Ramos (cell line): Measurements from ENCODE around the gene DPH5.
"Not testable (repeated sequence)": the region's sequence is repeated elsewhere in the genome, so short reads cannot be mapped to it uniquely, and the experiment has no call there.

Experiments used
- in situ Hi-C: fragments of 300-500 bp; cut with MboI; formaldehyde crosslinking; loops from one replicate; pipeline ENCODE4 v1.14.3; 2022; ENCODE audit warnings: low sequenced_read_pairs; ENCODE audit not compliant: unreplicated experiment

DPH5 gene

GRCh38 chr1:101033017-101033416, 7.4 kb upstream of the DPH5 start:
- in situ Hi-C loops = no loop called here

GRCh38 chr1:101032129-101032528, 6.5 kb upstream of the DPH5 start:
- in situ Hi-C loops = not testable (repeated sequence)

- in situ Hi-C loops = no loop called here
Measured at GRCh38 chr1:101030881-101031280, 5.3 kb upstream of the DPH5 start.

GRCh38 chr1:101029184-101029583, 3.6 kb upstream of the DPH5 start:
- in situ Hi-C loops = no loop called here

- in situ Hi-C loops = no loop called here
Measured at GRCh38 chr1:101028466-101028865, 2.9 kb upstream of the DPH5 start.

- in situ Hi-C loops = no loop called here
Measured at GRCh38 chr1:101027194-101027772, 1.7 kb upstream of the DPH5 start.

GRCh38 chr1:101026430-101026788, 825 bp upstream of the DPH5 start:
- in situ Hi-C loops = no loop called here

- in situ Hi-C loops = no loop called here
Measured at GRCh38 chr1:101025283-101025656, 314 bp downstream of the DPH5 start.

- in situ Hi-C loops = no loop called here
Measured at GRCh38 chr1:101022294-101022693, 3.3 kb downstream of the DPH5 start.

- in situ Hi-C loops = no loop called here
Measured at GRCh38 chr1:101017448-101017847, 8.1 kb downstream of the DPH5 start.

GRCh38 chr1:101013776-101014175, 11.8 kb downstream of the DPH5 start:
- in situ Hi-C loops = no loop called here

- in situ Hi-C loops = no loop called here
Measured at GRCh38 chr1:101008229-101008834, 17.3 kb downstream of the DPH5 start.

GRCh38 chr1:101006553-101006952, 19.0 kb downstream of the DPH5 start:
- in situ Hi-C loops = no loop called here

GRCh38 chr1:101005871-101006270, 19.7 kb downstream of the DPH5 start:
- in situ Hi-C loops = no loop called here

GRCh38 chr1:101005183-101005582, 20.4 kb downstream of the DPH5 start:
- in situ Hi-C loops = no loop called here

GRCh38 chr1:101004670-101005069, 20.9 kb downstream of the DPH5 start:
- in situ Hi-C loops = no loop called here

GRCh38 chr1:101004061-101004460, 21.5 kb downstream of the DPH5 start:
- in situ Hi-C loops = no loop called here

GRCh38 chr1:101003012-101003650, 22.5 kb downstream of the DPH5 start:
- in situ Hi-C loops = no loop called here

- in situ Hi-C loops = no loop called here
Measured at GRCh38 chr1:101002551-101002950, 23.0 kb downstream of the DPH5 start.

- in situ Hi-C loops = no loop called here
Measured at GRCh38 chr1:101000131-101000873, 25.3 kb downstream of the DPH5 start.

GRCh38 chr1:100998426-100998825, 27.2 kb downstream of the DPH5 start:
- in situ Hi-C loops = no loop called here
